GM18861 (cell line): ENCODE data around the gene RIMBP3B.
"Not testable (repeated sequence)": the region's sequence is repeated elsewhere in the genome, so short reads cannot be mapped to it uniquely, and the experiment has no call there.

Source experiments
- ATAC-seq: cut with Tn5 transposase; IDR thresholded peaks from one replicate; pipeline ENCODE4 v1.9.1; 2021; ENCODE audit not compliant: unreplicated experiment

The RIMBP3B gene

GRCh38 chr22:21417853-21418252 lies 34.3 kb downstream of the RIMBP3B start:
- ATAC-seq: not testable (repeated sequence)

GRCh38 chr22:21418974-21419638 lies 35.6 kb downstream of the RIMBP3B start:
- ATAC-seq: not testable (repeated sequence)

GRCh38 chr22:21420180-21420763 lies 36.7 kb downstream of the RIMBP3B start:
- ATAC-seq: not testable (repeated sequence)

GRCh38 chr22:21424084-21424709 lies 40.6 kb downstream of the RIMBP3B start:
- ATAC-seq: not testable (repeated sequence)

- not testable (repeated sequence) for ATAC-seq
Observed at GRCh38 chr22:21434378-21435233, 51.1 kb downstream of the RIMBP3B start.

GRCh38 chr22:21435998-21436810 lies 52.7 kb downstream of the RIMBP3B start:
- ATAC-seq: not testable (repeated sequence)

GRCh38 chr22:21438013-21438412 lies 54.5 kb downstream of the RIMBP3B start:
- not testable (repeated sequence) for ATAC-seq
